Naive B cell (primary cell): Measurements from ENCODE around the gene TPH2. TPM values are rescaled to one million over a fixed set of nuclear protein-coding genes. Genes with fewer than 3 reads are reported as not detected.

Experiments used
- ATAC-seq, 2 donors: fragments of 150-1000 bp; cut with Tn5 transposase; 2 replicates each; pipeline ENCODE4 v1.10.0; 2021; ENCODE audit warnings: low read depth in 2 of 2, mild to moderate bottlenecking in 2 of 2, moderate library complexity in 2 of 2
- DNase-seq: peaks from one replicate; pipeline ENCODE4 v3.0.0; 2022
- H3K27ac Mint-ChIP-seq, 6 donors: one replicate each; pipeline ENCODE4 v1.8.0; 2020 to 2022; ENCODE audit warnings: mild to moderate bottlenecking in 6 of 6, mixed read lengths in 6 of 6, moderate library complexity in 5 of 6, inconsistent platforms in 2 of 6
- H3K27me3 Mint-ChIP-seq, 3 donors: one replicate each; pipeline ENCODE4 v1.8.0; 2021 to 2022; ENCODE audit warnings: mixed read lengths in 3 of 3, mild to moderate bottlenecking in 1 of 3
- H3K36me3 Mint-ChIP-seq, 2 donors: one replicate each; pipeline ENCODE4 v1.8.0; 2020 to 2022; ENCODE audit warnings: mixed read lengths in 2 of 2, inconsistent platforms in 1 of 2, mild to moderate bottlenecking in 1 of 2
- H3K4me1 Mint-ChIP-seq, 3 donors: one replicate each; pipeline ENCODE4 v1.8.0; 2020 to 2022; ENCODE audit warnings: mixed read lengths in 3 of 3, inconsistent platforms in 1 of 3, mild to moderate bottlenecking in 1 of 3, moderate library complexity in 1 of 3
- H3K4me3 Mint-ChIP-seq, 8 donors: one replicate each; pipeline ENCODE4 v1.8.0; 2020 to 2022; ENCODE audit warnings: mild to moderate bottlenecking in 8 of 8, mixed read lengths in 8 of 8, moderate library complexity in 8 of 8, inconsistent platforms in 2 of 8
- H3K9me3 Mint-ChIP-seq, 7 donors: one replicate each; pipeline ENCODE4 v1.8.0; 2020 to 2022; ENCODE audit warnings: mixed read lengths in 7 of 7, mild to moderate bottlenecking in 5 of 7, inconsistent platforms in 2 of 7, moderate library complexity in 1 of 7
- polyA plus RNA-seq, 6 donors: library from polyadenylated mRNA; unstranded; fragments of 300-500 nt; fragmentation: Illumina TruSeq; gene quantifications; one replicate each; pipeline ENCODE4 v1.2.3, GENCODE V29; 2021; ENCODE audit warnings: low read depth in 6 of 6

TPH2 gene
- polyA plus RNA-seq, 6 donors from 2014 or later, result not detected

DNA sequence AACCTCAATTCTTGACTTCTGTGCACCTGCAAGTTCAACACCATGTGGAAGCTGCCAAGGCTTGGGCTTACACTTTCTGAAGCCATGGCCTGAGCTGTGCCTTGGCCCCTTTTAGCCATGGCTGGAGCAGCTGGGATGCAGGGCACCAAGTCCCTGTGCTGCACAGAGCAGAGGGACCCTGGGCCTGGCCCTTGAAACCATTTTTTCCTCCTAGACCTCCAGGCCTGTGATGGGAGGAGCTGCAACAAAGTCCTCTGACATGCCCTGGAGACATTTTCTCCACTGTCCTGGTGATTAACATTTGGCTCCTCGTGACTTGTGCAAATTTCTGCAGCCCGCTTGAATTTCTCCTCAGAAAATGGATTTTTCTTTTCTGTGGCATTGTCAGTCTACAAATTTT, 132.4 kb downstream of the TPH2 start:
- H3K36me3 Mint-ChIP-seq, result peaks cover 0 to 9% of the 10 kb centered on the region in 2 donors
- ATAC-seq, result no peak

DNA sequence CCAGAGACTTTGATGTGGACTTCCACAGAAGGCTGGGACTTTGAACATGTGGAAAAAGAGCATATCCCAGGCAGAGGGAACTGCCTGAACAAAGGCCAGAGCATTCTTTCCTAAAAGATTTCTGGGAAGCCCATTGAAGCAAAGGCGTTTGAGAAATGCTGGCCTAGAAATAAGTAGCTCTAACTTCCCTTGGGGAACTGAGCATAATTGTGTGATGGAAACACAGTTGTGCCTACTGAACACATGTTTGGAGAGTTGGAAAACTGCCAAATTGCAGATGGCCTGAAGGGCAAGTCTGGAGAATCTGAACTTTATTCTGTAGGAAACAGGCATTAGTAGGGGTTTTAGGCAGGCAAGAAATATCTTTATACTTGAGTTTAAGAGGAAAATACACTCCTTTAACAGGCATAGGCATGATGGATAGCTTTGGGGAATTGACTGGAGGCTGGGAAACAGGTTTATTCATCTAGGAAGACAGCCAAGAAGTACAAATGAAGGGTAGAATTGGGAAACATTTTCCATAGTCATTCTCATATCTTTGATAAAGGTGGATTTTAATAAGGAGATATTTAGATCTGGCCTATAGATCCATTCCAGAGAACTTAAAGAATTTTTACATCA, 134.1 kb downstream of the TPH2 start:
- no peak overlapping the region for H3K4me3 Mint-ChIP-seq
- no peaks in the 10 kb centered on the region for H3K27me3 Mint-ChIP-seq
- no peak for ATAC-seq
- no peak for DNase-seq
- no peak overlapping the region for H3K27ac Mint-ChIP-seq
- peaks cover 8 to 27% (median 10%) of the 10 kb centered on the region in 7 donors for H3K9me3 Mint-ChIP-seq
- H3K4me1 Mint-ChIP-seq, result no peaks in the 10 kb centered on the region
- H3K36me3 Mint-ChIP-seq, result peaks cover 0 to 9% of the 10 kb centered on the region in 2 donors

More for the DNA sequence above, 132.4 kb downstream of the TPH2 start:
- Mint-ChIP-seq H3K4me3 (no peak overlapping the region), H3K9me3 (peaks cover 8 to 27% (median 11%) of the 10 kb centered on the region in 7 donors), H3K27me3 (no peaks in the 10 kb centered on the region), H3K4me1 (no peaks in the 10 kb centered on the region), H3K27ac (no peak overlapping the region)
- no peak for DNase-seq

DNA sequence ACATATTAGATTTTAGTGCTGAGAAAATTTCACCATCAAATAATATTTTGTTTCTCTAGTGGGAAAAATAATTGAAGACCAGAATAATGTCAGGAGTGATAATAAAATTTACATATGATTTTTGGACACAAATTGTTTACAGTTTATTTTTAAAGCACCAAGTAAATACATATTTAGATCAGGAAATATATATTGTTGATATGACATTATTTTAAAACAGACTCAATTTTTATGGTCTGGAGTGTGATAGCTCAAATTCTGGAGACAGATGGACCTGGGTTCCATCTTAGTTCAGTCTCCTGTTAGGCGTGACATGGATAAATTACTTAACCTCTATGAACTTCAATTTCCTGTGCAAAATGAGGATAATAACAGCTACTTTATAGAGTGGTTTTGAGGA, 135.4 kb downstream of the TPH2 start:
- H3K4me1 Mint-ChIP-seq, result no peaks in the 10 kb centered on the region
- DNase-seq, result no peak
- H3K36me3 Mint-ChIP-seq, result peaks cover 0 to 9% of the 10 kb centered on the region in 2 donors
- no peak for ATAC-seq
- no peak overlapping the region for H3K27ac Mint-ChIP-seq
- no peak overlapping the region for H3K4me3 Mint-ChIP-seq
- H3K9me3 Mint-ChIP-seq, result peaks cover 5 to 27% (median 10%) of the 10 kb centered on the region in 7 donors
- no peaks in the 10 kb centered on the region for H3K27me3 Mint-ChIP-seq

DNA sequence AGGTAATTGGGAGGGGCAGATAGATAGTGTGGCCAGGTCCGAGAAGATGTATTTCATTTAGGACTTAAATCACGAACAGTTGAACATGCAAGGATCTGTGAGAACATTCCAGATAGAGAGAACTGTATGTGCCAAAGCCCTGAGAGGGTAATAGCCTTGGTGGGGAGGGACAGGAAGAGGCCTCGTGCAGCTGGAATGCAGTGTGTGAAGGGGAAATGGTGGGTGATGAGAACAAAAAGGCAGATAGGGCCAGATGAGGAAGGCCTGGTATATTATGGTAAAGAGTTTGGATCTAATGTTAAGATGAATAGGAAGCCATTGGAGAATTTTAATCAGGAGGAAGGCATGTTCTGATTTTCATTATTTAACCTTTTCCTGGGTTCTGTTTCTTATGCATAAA, 136.3 kb downstream of the TPH2 start:
- H3K27me3 Mint-ChIP-seq, result no peaks in the 10 kb centered on the region
- peaks cover 0 to 9% of the 10 kb centered on the region in 2 donors for H3K36me3 Mint-ChIP-seq
- no peaks in the 10 kb centered on the region for H3K4me1 Mint-ChIP-seq
- peaks cover 8 to 20% (median 11%) of the 10 kb centered on the region in 7 donors for H3K9me3 Mint-ChIP-seq
- no peak for DNase-seq
- no peak for ATAC-seq
- peak overlapping the region in 1 of 6 donors; percentile 29 for H3K27ac Mint-ChIP-seq
- H3K4me3 Mint-ChIP-seq, result no peak overlapping the region

DNA sequence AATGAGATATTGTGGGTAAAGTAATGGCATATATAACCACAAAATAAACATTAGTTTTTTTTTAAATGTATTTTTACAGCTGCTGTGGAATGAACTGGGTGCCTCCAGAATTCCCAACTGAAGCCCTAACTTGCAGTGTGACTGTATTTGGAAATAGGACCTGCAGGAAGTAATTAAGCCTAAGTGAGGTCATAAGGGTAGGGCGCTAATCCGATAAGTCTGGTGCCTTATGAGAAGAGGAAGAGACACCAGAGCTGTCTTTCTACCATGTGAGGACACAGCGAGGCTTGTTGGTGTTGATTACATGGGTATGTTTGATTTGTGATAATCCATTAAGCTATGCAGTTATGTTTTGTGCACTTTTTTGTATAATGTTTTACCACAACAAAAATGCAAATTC, 136.8 kb downstream of the TPH2 start:
- Mint-ChIP-seq H3K36me3 (peaks cover 0 to 9% of the 10 kb centered on the region in 2 donors), H3K4me1 (no peaks in the 10 kb centered on the region), H3K4me3 (no peak overlapping the region), H3K9me3 (peaks cover 8 to 19% (median 11%) of the 10 kb centered on the region in 7 donors), H3K27me3 (no peaks in the 10 kb centered on the region), H3K27ac (no peak overlapping the region)
- DNase-seq (no peak), ATAC-seq (no peak)

DNA sequence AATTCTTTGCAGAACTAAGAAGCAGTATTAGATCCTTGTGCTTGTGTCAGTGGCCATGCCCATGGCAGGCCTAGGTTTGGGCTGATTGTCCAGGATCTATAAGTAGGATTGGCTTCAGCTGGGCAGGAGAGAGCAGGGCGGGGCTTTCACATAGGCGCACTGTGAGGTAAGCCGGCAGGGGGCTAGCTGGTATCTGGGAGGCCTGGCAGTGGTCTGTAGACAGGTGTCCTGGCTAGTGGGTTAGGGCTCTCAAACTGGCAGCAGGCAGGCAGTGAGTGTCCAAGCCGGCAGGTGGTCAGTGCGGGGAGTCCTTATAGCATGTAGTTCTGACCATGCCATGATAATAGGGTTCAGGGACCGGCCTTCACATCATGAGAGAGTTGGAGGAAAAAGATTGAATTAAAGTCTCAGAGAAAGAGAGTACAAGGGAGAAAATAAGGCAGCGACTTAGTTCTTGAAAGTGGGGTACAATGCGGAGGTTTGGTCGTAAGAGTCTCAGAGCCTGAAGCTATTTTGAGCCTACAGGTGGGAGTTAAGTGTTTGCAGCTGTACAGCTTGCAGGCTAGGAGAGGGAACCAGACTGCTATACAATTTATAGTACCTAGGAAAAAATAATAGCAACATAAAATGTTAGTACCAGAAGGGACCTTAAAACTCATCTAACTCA, 137.4 kb downstream of the TPH2 start:
- Mint-ChIP-seq H3K36me3 (peaks cover 0 to 9% of the 10 kb centered on the region in 2 donors), H3K27ac (no peak overlapping the region), H3K27me3 (no peaks in the 10 kb centered on the region), H3K4me1 (no peaks in the 10 kb centered on the region), H3K4me3 (peak overlapping the region in 1 of 8 donors; percentile 60), H3K9me3 (peaks cover 8 to 12% (median 11%) of the 10 kb centered on the region in 7 donors)
- no peak for DNase-seq
- no peak for ATAC-seq

DNA sequence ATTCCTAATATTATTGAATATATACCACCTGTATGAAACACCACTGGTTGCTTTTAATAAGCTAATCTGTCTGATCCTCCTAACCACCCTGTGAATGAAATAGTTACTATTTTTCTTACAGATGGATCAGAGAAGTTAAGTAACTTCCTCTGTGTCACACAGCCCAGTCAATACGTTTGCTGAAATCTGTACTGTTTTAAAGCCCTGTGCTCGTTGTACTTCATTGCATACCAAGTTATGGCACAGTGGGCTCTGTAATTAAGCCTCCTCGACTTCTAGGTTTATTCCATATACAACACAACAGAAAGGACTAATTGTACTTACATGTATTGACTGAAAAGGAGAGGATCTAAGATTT, 137.9 kb downstream of the TPH2 start:
- peaks cover 4 to 9% (median 7%) of the 10 kb centered on the region in 7 donors for H3K9me3 Mint-ChIP-seq
- H3K36me3 Mint-ChIP-seq, result peaks cover 0 to 5% of the 10 kb centered on the region in 2 donors
- no peak overlapping the region for H3K4me3 Mint-ChIP-seq
- H3K27ac Mint-ChIP-seq, result no peak overlapping the region
- DNase-seq (no peak), ATAC-seq (no peak)
- no peaks in the 10 kb centered on the region for H3K4me1 Mint-ChIP-seq
- H3K27me3 Mint-ChIP-seq, result no peaks in the 10 kb centered on the region

DNA sequence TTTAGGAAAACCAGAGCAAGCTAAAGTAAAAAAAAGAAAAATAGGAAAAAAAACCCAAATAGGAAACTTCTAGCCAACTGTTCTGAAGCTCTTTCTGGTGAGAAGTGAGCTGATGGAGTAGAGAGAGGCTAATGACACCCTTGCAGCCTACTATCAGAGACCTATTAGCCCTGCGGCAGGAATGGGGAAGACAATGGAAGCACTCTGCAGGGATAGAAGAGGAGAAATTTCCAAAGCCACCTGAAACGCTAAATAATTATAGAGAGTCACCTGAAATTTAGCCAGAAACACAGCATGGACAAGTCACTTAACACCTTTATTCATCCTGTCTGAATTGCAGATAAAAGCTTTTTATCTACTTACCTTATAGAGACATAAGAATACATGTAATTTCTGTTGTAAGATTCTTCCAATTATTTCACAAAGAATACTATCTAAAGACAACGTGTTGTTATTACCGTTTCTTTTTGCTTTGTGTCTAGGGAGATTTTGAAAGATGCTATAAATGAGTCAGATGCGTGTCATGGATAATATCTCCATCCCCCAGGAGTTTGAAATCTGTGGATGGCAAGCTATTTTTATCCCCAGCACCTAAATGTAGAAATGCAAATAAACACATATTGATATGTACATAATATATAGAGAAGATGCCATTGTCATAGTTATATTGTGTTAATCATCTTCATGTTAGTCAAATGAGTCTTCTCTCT, 138.6 kb downstream of the TPH2 start:
- no peak for ATAC-seq
- H3K27ac Mint-ChIP-seq, result no peak overlapping the region
- no peaks in the 10 kb centered on the region for H3K36me3 Mint-ChIP-seq
- H3K27me3 Mint-ChIP-seq, result peaks cover 0 to 5% (median 0%) of the 10 kb centered on the region in 3 donors
- DNase-seq, result no peak
- no peaks in the 10 kb centered on the region for H3K4me1 Mint-ChIP-seq
- peaks cover 0 to 9% (median 2%) of the 10 kb centered on the region in 7 donors for H3K9me3 Mint-ChIP-seq
- H3K4me3 Mint-ChIP-seq, result no peak overlapping the region

DNA sequence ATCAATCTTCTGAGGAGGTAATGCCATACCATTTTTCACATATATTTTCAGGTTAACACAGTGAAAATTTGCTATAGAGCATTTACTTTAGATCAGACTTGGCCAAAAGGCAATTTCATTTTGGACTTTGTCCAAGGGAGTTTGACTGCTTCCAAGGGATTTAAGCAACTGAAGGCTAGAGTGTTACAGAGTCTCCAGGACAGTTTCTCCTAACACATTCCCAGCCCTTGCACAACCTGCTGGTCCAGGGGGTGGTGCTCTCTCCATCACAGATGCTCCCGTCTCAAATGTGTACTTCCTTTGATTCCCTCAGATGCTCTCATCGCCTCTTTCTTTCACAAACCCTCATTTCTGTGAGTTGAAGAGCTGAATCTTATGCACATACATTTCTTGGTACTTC, 143.1 kb downstream of the TPH2 start:
- Mint-ChIP-seq H3K4me3 (no peak overlapping the region), H3K36me3 (no peaks in the 10 kb centered on the region), H3K27ac (no peak overlapping the region), H3K9me3 (peaks cover 0 to 4% (median 0%) of the 10 kb centered on the region in 7 donors), H3K4me1 (no peaks in the 10 kb centered on the region), H3K27me3 (peaks cover 0 to 5% (median 0%) of the 10 kb centered on the region in 3 donors)
- ATAC-seq, result no peak
- DNase-seq, result no peak

Other genes starting within 250 kb of the TPH2 start
- 10 to 100 TPM; 33.1 to 61.4 (median 37.1) TPM for gene RAB21, start 184.0 kb upstream of the TPH2 start, polyA plus RNA-seq
- gene TBC1D15, start 99.1 kb upstream of the TPH2 start, polyA plus RNA-seq, result 10 to 100 TPM; 34.0 to 46.3 (median 41.0) TPM